OCI-LY7 (cell line): ENCODE measurements around the gene CD22. TPM values are rescaled to one million over a fixed set of nuclear protein-coding genes. Genes with fewer than 3 reads are reported as not detected.

ENCODE experiments used
- BruUV-seq: library from RNA; stranded (reverse); fragments of 400-500 nt; replicated peaks from 2 replicates; lab custom pipeline; 2021; lab: Mats Ljungman, UMichigan
- CTCF ChIA-PET: fragments of 300-600 bp; sonication (Branson Sonifier 250); formaldehyde crosslinking; loops from one replicate; lab custom pipeline; 2022; ENCODE audit warnings: antibody characterized with exemption; ENCODE audit not compliant: unreplicated experiment; lab: Charles Lee
- POLR2A ChIA-PET: fragments of 300-600 bp; sonication (Branson Sonifier 250); formaldehyde crosslinking; loops from one replicate; lab custom pipeline; 2022; ENCODE audit warnings: antibody characterized with exemption; lab: Charles Lee
- DNase-seq: peaks from one replicate; pipeline ENCODE4 v3.0.0-alpha.2; 2015; ENCODE audit warnings: low spot score
- H2AFZ ChIP-seq: fragments of 200-600 bp; sonication (generic), shearing (Covaris generic); 2 replicates; pipeline ENCODE4 v1.6.1; 2014; ENCODE audit warnings: mild to moderate bottlenecking, antibody characterized with exemption, low read length, moderate library complexity
- H3K27ac ChIP-seq: fragments of 200-600 bp; sonication (generic); 2 replicates; pipeline ENCODE4 v1.5.1; 2014; ENCODE audit warnings: mixed run types, low read depth, mild to moderate bottlenecking, moderate library complexity, low read length, inconsistent platforms; ENCODE audit not compliant: poor library complexity, severe bottlenecking
- H3K36me3 ChIP-seq: fragments of 200-600 bp; sonication (generic); 2 replicates; pipeline ENCODE4 v1.6.1; 2014; ENCODE audit warnings: mild to moderate bottlenecking, antibody characterized with exemption, low read length, moderate library complexity, mixed read lengths; ENCODE audit not compliant: insufficient read depth
- H3K4me1 ChIP-seq: fragments of 200-600 bp; sonication (generic); 2 replicates; pipeline ENCODE4 v1.5.1; 2014; ENCODE audit warnings: mild to moderate bottlenecking, low read length; ENCODE audit not compliant: insufficient read depth, poor library complexity, severe bottlenecking
- H3K4me2 ChIP-seq: fragments of 200-600 bp; sonication (generic); 2 replicates; pipeline ENCODE4 v1.6.1; 2014; ENCODE audit warnings: mild to moderate bottlenecking, low read length
- H3K4me3 ChIP-seq: fragments of 200-600 bp; sonication (generic); 2 replicates; pipeline ENCODE4 v1.5.1; 2014; ENCODE audit warnings: mild to moderate bottlenecking, low read depth, low read length; ENCODE audit not compliant: poor library complexity, severe bottlenecking
- H3K79me2 ChIP-seq: fragments of 200-600 bp; sonication (generic); 2 replicates; pipeline ENCODE4 v1.6.1; 2016; ENCODE audit warnings: low read depth, mild to moderate bottlenecking, low read length, moderate library complexity, mixed read lengths; ENCODE audit not compliant: insufficient read depth
- H3K9me2 ChIP-seq: fragments of 200-600 bp; sonication (generic); 2 replicates; pipeline ENCODE4 v1.6.1; 2016; ENCODE audit warnings: mild to moderate bottlenecking, low read length, mixed read lengths; ENCODE audit not compliant: insufficient read depth
- H3K9me3 ChIP-seq: fragments of 200-600 bp; sonication (generic); 2 replicates; pipeline ENCODE4 v1.6.1; 2014; ENCODE audit warnings: mild to moderate bottlenecking, mixed run types, low read length, mixed read lengths
- H4K20me1 ChIP-seq: fragments of 200-600 bp; sonication (generic); 2 replicates; pipeline ENCODE4 v1.6.1; 2014; ENCODE audit warnings: mild to moderate bottlenecking, antibody characterized with exemption, low read length, moderate library complexity, mixed read lengths; ENCODE audit not compliant: insufficient read depth
- CTCF ChIP-seq: fragments of 200-600 bp; sonication (generic); conservative IDR thresholded peaks from 2 replicates; pipeline ENCODE4 v1.5.1; 2014; ENCODE audit warnings: mild to moderate bottlenecking, antibody characterized with exemption, low read length, moderate library complexity, mixed read lengths
- EZH2phosphoT487 ChIP-seq: fragments of 200-600 bp; sonication (generic); IDR thresholded peaks from 2 replicates; pipeline ENCODE4 v1.6.1; 2018; ENCODE audit warnings: low read depth, borderline replicate concordance, mild to moderate bottlenecking, mixed run types, antibody characterized with exemption, low read length, moderate library complexity, mixed read lengths
- intact Hi-C: fragments of 100-400 bp; cut with micrococcal nuclease; formaldehyde crosslinking; loops from one replicate; pipeline ENCODE4 v1.10.0; 2022; ENCODE audit not compliant: unreplicated experiment
- total RNA-seq, 2 experiments: library from RNA; depleted of rRNA in 1 of 2; stranded (reverse); fragments of >200 nt in 1 of 2; shearing (Covaris generic) in 1 of 2; gene quantifications; 2 replicates each; pipeline ENCODE4 v1.2.3, GENCODE V29; 2014 to 2022

The CD22 gene
- total RNA-seq, 2 experiments from 2014 or later = 413 to 972 TPM

- Histone ChIP-seq H3K79me2 (peaks cover 59% of the 10 kb centered on the region), H3K9me3 (no peaks in the 10 kb centered on the region), H3K4me3 (no peak overlapping the region), H2AFZ (no peak overlapping the region), H4K20me1 (peaks cover 29% of the 10 kb centered on the region), H3K9me2 (no peaks in the 10 kb centered on the region), H3K4me1 (peaks cover 44% of the 10 kb centered on the region), H3K27ac (no peak overlapping the region), H3K4me2 (no peak overlapping the region), H3K36me3 (peaks cover 99% of the 10 kb centered on the region)
- intact Hi-C loops = no loop called here
- CTCF ChIA-PET = no interaction called here
- POLR2A ChIA-PET = no interaction called here
- BruUV-seq = no TSS peak
- TF ChIP-seq CTCF (no peak), EZH2phosphoT487 (no peak)
- DNase-seq = no peak
Observed at GRCh38 chr19:35336166-35336955, 7.4 kb downstream of the CD22 start.

GRCh38 chr19:35337097-35337983 is 8.4 kb downstream of the CD22 start:
- BruUV-seq = no TSS peak
- Histone ChIP-seq H3K27ac (no peak overlapping the region), H3K36me3 (peaks cover 99% of the 10 kb centered on the region), H3K4me1 (peaks cover 36% of the 10 kb centered on the region), H4K20me1 (peaks cover 29% of the 10 kb centered on the region), H3K9me2 (no peaks in the 10 kb centered on the region), H3K79me2 (peaks cover 49% of the 10 kb centered on the region), H3K4me2 (no peak overlapping the region), H3K4me3 (no peak overlapping the region), H3K9me3 (no peaks in the 10 kb centered on the region), H2AFZ (no peak overlapping the region)
- TF ChIP-seq CTCF = no peak
- no peak for TF ChIP-seq EZH2phosphoT487
- intact Hi-C loops = no loop called here
- no peak for DNase-seq
- ChIA-PET POLR2A (no interaction called here), CTCF (no interaction called here)

DNA sequence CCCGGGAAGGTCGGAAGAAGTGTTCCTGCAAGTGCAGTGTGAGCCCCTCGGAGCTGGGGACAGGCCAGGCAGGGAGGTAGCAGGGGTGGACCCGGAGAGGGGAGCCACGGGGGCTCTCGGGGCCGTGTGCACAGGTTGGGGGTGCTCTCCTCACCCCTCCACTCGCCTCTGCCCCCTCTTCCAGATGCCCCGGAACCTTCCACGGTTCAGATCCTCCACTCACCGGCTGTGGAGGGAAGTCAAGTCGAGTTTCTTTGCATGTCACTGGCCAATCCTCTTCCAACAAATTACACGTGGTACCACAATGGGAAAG is 9.0 kb downstream of the CD22 start:
- Histone ChIP-seq H2AFZ (no peak overlapping the region), H3K27ac (no peak overlapping the region), H3K4me1 (peaks cover 32% of the 10 kb centered on the region), H3K4me3 (no peak overlapping the region), H3K36me3 (peaks cover 99% of the 10 kb centered on the region), H3K79me2 (peaks cover 43% of the 10 kb centered on the region), H3K4me2 (no peak overlapping the region), H3K9me2 (no peaks in the 10 kb centered on the region), H4K20me1 (peaks cover 24% of the 10 kb centered on the region), H3K9me3 (no peaks in the 10 kb centered on the region)
- DNase-seq = no peak
- TF ChIP-seq EZH2phosphoT487 (no peak), CTCF (no peak)
- TSS peak; percentile 0 for BruUV-seq
- intact Hi-C loops = no loop called here
- ChIA-PET CTCF (no interaction called here), POLR2A (no interaction called here)
